OCI-LY7 (cell line): Measurements from ENCODE around the gene DCST2. TPM values are rescaled to one million over a fixed set of nuclear protein-coding genes. Genes with fewer than 3 reads are reported as not detected.

Experiments
- microRNA-seq: library from miRNA; unstranded; fragments of <30 nt; microRNA quantifications from one replicate; pipeline ENCODE4 v1.2.0, GENCODE V29; 2022; ENCODE audit warnings: borderline replicate concordance
- small RNA-seq: library from RNA; depleted of rRNA; stranded (forward); fragments of <200 nt; gene quantifications from one replicate; pipeline ENCODE3, GENCODE V24; 2014
- total RNA-seq, 2 experiments: library from RNA; depleted of rRNA in 1 of 2; stranded (reverse); fragments of >200 nt in 1 of 2; shearing (Covaris generic) in 1 of 2; gene quantifications; 2 replicates each; pipeline ENCODE4 v1.2.3, GENCODE V29; 2014 to 2022

DCST2 gene
- total RNA-seq, 2 experiments from 2014 or later: 0.85 to 2.0 TPM

Small RNA genes lying within 50 kb of the gene (microRNA-seq; reads per million reads assigned to microRNA genes)
- gene MIR4258: not detected

Small RNA genes lying within 50 kb of the gene (small RNA-seq; reads per million reads assigned to genes)
- gene MIR4258: not detected

Other genes with a start within 250 kb of the DCST2 start
- gene KCNN3, start 163.5 kb downstream of the DCST2 start, total RNA-seq (2014; rRNA removed; shearing (Covaris generic)): 11.4 and 14.8 TPM in 2 replicates
- 44.5 and 50.8 TPM in 2 replicates for gene KCNN3, start 163.5 kb downstream of the DCST2 start, total RNA-seq (2022)
- gene PMVK, start 97.1 kb downstream of the DCST2 start, total RNA-seq (2014; rRNA removed; shearing (Covaris generic)): 16.3 and 19.1 TPM in 2 replicates
- gene PMVK, start 97.1 kb downstream of the DCST2 start, total RNA-seq (2022): 45.9 and 54.0 TPM in 2 replicates
- gene PBXIP1, start 77.7 kb downstream of the DCST2 start, total RNA-seq (2014; rRNA removed; shearing (Covaris generic)): 23.8 and 26.6 TPM in 2 replicates
- 37.7 and 39.8 TPM in 2 replicates for gene PBXIP1, start 77.7 kb downstream of the DCST2 start, total RNA-seq (2022)
- 36.5 and 44.3 TPM in 2 replicates for gene PYGO2, start 72.0 kb downstream of the DCST2 start, total RNA-seq (2014; rRNA removed; shearing (Covaris generic))
- gene PYGO2, start 72.0 kb downstream of the DCST2 start, total RNA-seq (2022): 47.3 and 53.1 TPM in 2 replicates
- gene SHC1, start 63.0 kb downstream of the DCST2 start, total RNA-seq (2014; rRNA removed; shearing (Covaris generic)): 31.4 and 37.6 TPM in 2 replicates
- gene SHC1, start 63.0 kb downstream of the DCST2 start, total RNA-seq (2022): 77.4 and 84.0 TPM in 2 replicates
- 149 and 204 TPM in 2 replicates for gene CKS1B, start 59.1 kb downstream of the DCST2 start, total RNA-seq (2014; rRNA removed; shearing (Covaris generic))
- gene CKS1B, start 59.1 kb downstream of the DCST2 start, total RNA-seq (2022): 230 and 260 TPM in 2 replicates
- gene FLAD1, start 50.4 kb downstream of the DCST2 start, total RNA-seq (2014; rRNA removed; shearing (Covaris generic)): 52.7 and 55.7 TPM in 2 replicates
- gene FLAD1, start 50.4 kb downstream of the DCST2 start, total RNA-seq (2022): 57.0 and 57.9 TPM in 2 replicates
- 0.95 and 2.3 TPM in 2 replicates for gene LENEP, start 40.2 kb downstream of the DCST2 start, total RNA-seq (2014; rRNA removed; shearing (Covaris generic))
- 0.78 and 1.5 TPM in 2 replicates for gene LENEP, start 40.2 kb downstream of the DCST2 start, total RNA-seq (2022)
- gene ZBTB7B, start 31.0 kb downstream of the DCST2 start, total RNA-seq (2014; rRNA removed; shearing (Covaris generic)): 14.2 and 16.3 TPM in 2 replicates
- gene ZBTB7B, start 31.0 kb downstream of the DCST2 start, total RNA-seq (2022): 22.2 and 23.2 TPM in 2 replicates
- gene DCST1, start within 50 bp of the DCST2 start, total RNA-seq (2014; rRNA removed; shearing (Covaris generic)): not detected in 2 replicates
- gene DCST1, start within 50 bp of the DCST2 start, total RNA-seq (2022): not detected in 2 replicates
- gene ADAM15, start 17.5 kb upstream of the DCST2 start, total RNA-seq (2014; rRNA removed; shearing (Covaris generic)): 14.2 and 19.7 TPM in 2 replicates
- gene ADAM15, start 17.5 kb upstream of the DCST2 start, total RNA-seq (2022): 50.4 and 56.1 TPM in 2 replicates
- gene EFNA4, start 30.0 kb upstream of the DCST2 start, total RNA-seq (2014; rRNA removed; shearing (Covaris generic)): 10.5 and 11.5 TPM in 2 replicates
- 9.0 and 10.1 TPM in 2 replicates for gene EFNA4, start 30.0 kb upstream of the DCST2 start, total RNA-seq (2022)
- 5.7 and 6.7 TPM in 2 replicates for gene EFNA3, start 45.1 kb upstream of the DCST2 start, total RNA-seq (2014; rRNA removed; shearing (Covaris generic))
- 4.8 and 10.8 TPM in 2 replicates for gene EFNA3, start 45.1 kb upstream of the DCST2 start, total RNA-seq (2022)
- not detected in 2 replicates for gene EFNA1, start 94.1 kb upstream of the DCST2 start, total RNA-seq (2014; rRNA removed; shearing (Covaris generic))
- gene EFNA1, start 94.1 kb upstream of the DCST2 start, total RNA-seq (2022): not detected in 2 replicates
- 11.6 and 12.3 TPM in 2 replicates for gene SLC50A1, start 102.1 kb upstream of the DCST2 start, total RNA-seq (2014; rRNA removed; shearing (Covaris generic))
- gene SLC50A1, start 102.1 kb upstream of the DCST2 start, total RNA-seq (2022): 46.1 and 48.0 TPM in 2 replicates
- 32.5 and 41.8 TPM in 2 replicates for gene DPM3, start 106.8 kb upstream of the DCST2 start, total RNA-seq (2014; rRNA removed; shearing (Covaris generic))
- 56.2 and 65.9 TPM in 2 replicates for gene DPM3, start 106.8 kb upstream of the DCST2 start, total RNA-seq (2022)
- 80.5 and 128 TPM in 2 replicates for gene KRTCAP2, start 139.5 kb upstream of the DCST2 start, total RNA-seq (2014; rRNA removed; shearing (Covaris generic))
- 141 and 166 TPM in 2 replicates for gene KRTCAP2, start 139.5 kb upstream of the DCST2 start, total RNA-seq (2022)
- gene TRIM46, start 140.1 kb upstream of the DCST2 start, total RNA-seq (2014; rRNA removed; shearing (Covaris generic)): 1.3 and 3.1 TPM in 2 replicates
- gene TRIM46, start 140.1 kb upstream of the DCST2 start, total RNA-seq (2022): 3.9 and 4.5 TPM in 2 replicates
- gene THBS3, start 174.1 kb upstream of the DCST2 start, total RNA-seq (2014; rRNA removed; shearing (Covaris generic)): 6.9 and 11.1 TPM in 2 replicates
- gene THBS3, start 174.1 kb upstream of the DCST2 start, total RNA-seq (2022): 28.7 and 37.1 TPM in 2 replicates
- gene MTX1, start 174.9 kb upstream of the DCST2 start, total RNA-seq (2014; rRNA removed; shearing (Covaris generic)): 67.6 and 70.2 TPM in 2 replicates
- gene MTX1, start 174.9 kb upstream of the DCST2 start, total RNA-seq (2022): 43.9 and 45.7 TPM in 2 replicates
- 6.6 and 9.1 TPM in 2 replicates for gene ENTREP3, start 221.7 kb upstream of the DCST2 start, total RNA-seq (2014; rRNA removed; shearing (Covaris generic))
- 53.1 and 59.3 TPM in 2 replicates for gene ENTREP3, start 221.7 kb upstream of the DCST2 start, total RNA-seq (2022)
- gene SCAMP3, start 228.6 kb upstream of the DCST2 start, total RNA-seq (2014; rRNA removed; shearing (Covaris generic)): 45.4 and 58.3 TPM in 2 replicates
- 66.0 and 74.7 TPM in 2 replicates for gene SCAMP3, start 228.6 kb upstream of the DCST2 start, total RNA-seq (2022)
- gene CLK2, start 239.7 kb upstream of the DCST2 start, total RNA-seq (2014; rRNA removed; shearing (Covaris generic)): 59.8 and 96.7 TPM in 2 replicates
- gene CLK2, start 239.7 kb upstream of the DCST2 start, total RNA-seq (2022): 107 and 121 TPM in 2 replicates
- 4.9 and 6.7 TPM in 2 replicates for gene HCN3, start 243.7 kb upstream of the DCST2 start, total RNA-seq (2014; rRNA removed; shearing (Covaris generic))
- 19.0 and 19.2 TPM in 2 replicates for gene HCN3, start 243.7 kb upstream of the DCST2 start, total RNA-seq (2022)